ENCODE measurements around the gene ALOX5.

Gene ALOX5

GRCh38 chr10:45371560-45371959 is 2.5 kb upstream of the ALOX5 start:
- in situ Hi-C loops (cut with MboI; ENCODE audit: low pct_unique_long_range_greater_than_20kb, low sequenced_read_pairs, unreplicated experiment) = no loop called here

GRCh38 chr10:45372251-45372951 is 1.6 kb upstream of the ALOX5 start:
- DNase-seq (ENCODE audit: low spot score) = no peak
- TF ChIP-seq CTCF (IDR thresholded peaks at IDR 0.05; ENCODE audit: extremely low read depth, insufficient read depth, missing control alignments) = no peak
- in situ Hi-C loops (cut with MboI; ENCODE audit: low pct_unique_long_range_greater_than_20kb, low sequenced_read_pairs, unreplicated experiment) = no loop called here

More at GRCh38 chr10:45371560-45371959, 2.5 kb upstream of the ALOX5 start:
- TF ChIP-seq CTCF (IDR thresholded peaks at IDR 0.05; ENCODE audit: extremely low read depth, insufficient read depth, missing control alignments) = no peak
- DNase-seq (ENCODE audit: low spot score) = no peak

GRCh38 chr10:45373003-45373575 is 927 bp upstream of the ALOX5 start:
- DNase-seq (ENCODE audit: low spot score) = no peak
- TF ChIP-seq CTCF (IDR thresholded peaks at IDR 0.05; ENCODE audit: extremely low read depth, insufficient read depth, missing control alignments) = no peak
- in situ Hi-C loops (cut with MboI; ENCODE audit: low pct_unique_long_range_greater_than_20kb, low sequenced_read_pairs, unreplicated experiment) = no loop called here

- in situ Hi-C loops (cut with MboI; ENCODE audit: low pct_unique_long_range_greater_than_20kb, low sequenced_read_pairs, unreplicated experiment) = no loop called here
- DNase-seq (ENCODE audit: low spot score) = no peak
- TF ChIP-seq CTCF (IDR thresholded peaks at IDR 0.05; ENCODE audit: extremely low read depth, insufficient read depth, missing control alignments) = no peak
Observed at GRCh38 chr10:45374350-45375052, 485 bp downstream of the ALOX5 start.

- no peak for DNase-seq (ENCODE audit: low spot score)
- in situ Hi-C loops (cut with MboI; ENCODE audit: low pct_unique_long_range_greater_than_20kb, low sequenced_read_pairs, unreplicated experiment) = no loop called here
- TF ChIP-seq CTCF (IDR thresholded peaks at IDR 0.05; ENCODE audit: extremely low read depth, insufficient read depth, missing control alignments) = no peak
Observed at GRCh38 chr10:45375101-45375500, 1.1 kb downstream of the ALOX5 start.

- in situ Hi-C loops (cut with MboI; ENCODE audit: low pct_unique_long_range_greater_than_20kb, low sequenced_read_pairs, unreplicated experiment) = no loop called here
- no peak for TF ChIP-seq CTCF (IDR thresholded peaks at IDR 0.05; ENCODE audit: extremely low read depth, insufficient read depth, missing control alignments)
- DNase-seq (ENCODE audit: low spot score) = no peak
Observed at GRCh38 chr10:45375716-45376231, 1.8 kb downstream of the ALOX5 start.
